ENCODE measurements around the gene EDA.

EDA gene

GRCh38 chrX:69615779-69616456 lies at the start of gene EDA:
TSS of gene EDA (plus strand) at chrX:69616113.
- no peaks in the 10 kb centered on the region for H3K36me3 ChIP-seq (ENCODE audit: insufficient read depth, low read length)
- no peaks in the 10 kb centered on the region for H3K9me3 ChIP-seq (ENCODE audit: control insufficient read depth, insufficient read depth, low read length)
- H3K9ac ChIP-seq (ENCODE audit: low read depth, low read length): peak within 1 kb of the TSS; percentile 80
- H3K4me1 ChIP-seq (ENCODE audit: insufficient read depth, low read length): peaks cover 5% of the 10 kb centered on the region; the same call in 1 of the 2 replicates

GRCh38 chrX:69568828-69569227 lies 47.1 kb upstream of the EDA start:
- Histone ChIP-seq H3K9me3 (ENCODE audit: control insufficient read depth, insufficient read depth, low read length) (peaks cover 4% of the 10 kb centered on the region), H3K4me1 (ENCODE audit: insufficient read depth, low read length) (peaks cover 12% of the 10 kb centered on the region), H3K36me3 (ENCODE audit: insufficient read depth, low read length) (no peaks in the 10 kb centered on the region), H3K9ac (ENCODE audit: low read depth, low read length) (no peak overlapping the region)

GRCh38 chrX:69597399-69597798 lies 18.5 kb upstream of the EDA start:
- no peaks in the 10 kb centered on the region for H3K9me3 ChIP-seq (ENCODE audit: control insufficient read depth, insufficient read depth, low read length)
- H3K4me1 ChIP-seq (ENCODE audit: insufficient read depth, low read length): no peaks in the 10 kb centered on the region
- H3K9ac ChIP-seq (ENCODE audit: low read depth, low read length): no peak overlapping the region
- H3K36me3 ChIP-seq (ENCODE audit: insufficient read depth, low read length): no peaks in the 10 kb centered on the region

- Histone ChIP-seq H3K36me3 (ENCODE audit: insufficient read depth, low read length) (no peaks in the 10 kb centered on the region), H3K9ac (ENCODE audit: low read depth, low read length) (no peak overlapping the region), H3K9me3 (ENCODE audit: control insufficient read depth, insufficient read depth, low read length) (no peaks in the 10 kb centered on the region), H3K4me1 (ENCODE audit: insufficient read depth, low read length) (peaks cover 17% of the 10 kb centered on the region)
Measured at GRCh38 chrX:69600182-69600581, 15.7 kb upstream of the EDA start.

GRCh38 chrX:69603566-69604194 lies 12.2 kb upstream of the EDA start:
- Histone ChIP-seq H3K4me1 (ENCODE audit: insufficient read depth, low read length) (peaks cover 29% of the 10 kb centered on the region), H3K36me3 (ENCODE audit: insufficient read depth, low read length) (no peaks in the 10 kb centered on the region), H3K9ac (ENCODE audit: low read depth, low read length) (no peak overlapping the region), H3K9me3 (ENCODE audit: control insufficient read depth, insufficient read depth, low read length) (no peaks in the 10 kb centered on the region)

- H3K9me3 ChIP-seq (ENCODE audit: control insufficient read depth, insufficient read depth, low read length): no peaks in the 10 kb centered on the region
- peaks cover 29% of the 10 kb centered on the region for H3K4me1 ChIP-seq (ENCODE audit: insufficient read depth, low read length)
- no peak overlapping the region for H3K9ac ChIP-seq (ENCODE audit: low read depth, low read length)
- no peaks in the 10 kb centered on the region for H3K36me3 ChIP-seq (ENCODE audit: insufficient read depth, low read length)
Measured at GRCh38 chrX:69605521-69605920, 10.4 kb upstream of the EDA start.

GRCh38 chrX:69607616-69608015 lies 8.3 kb upstream of the EDA start:
- no peak overlapping the region for H3K9ac ChIP-seq (ENCODE audit: low read depth, low read length)
- no peaks in the 10 kb centered on the region for H3K9me3 ChIP-seq (ENCODE audit: control insufficient read depth, insufficient read depth, low read length)
- no peaks in the 10 kb centered on the region for H3K36me3 ChIP-seq (ENCODE audit: insufficient read depth, low read length)
- H3K4me1 ChIP-seq (ENCODE audit: insufficient read depth, low read length): peaks cover 29% of the 10 kb centered on the region

GRCh38 chrX:69613946-69614345 lies 2.0 kb upstream of the EDA start:
- Histone ChIP-seq H3K9me3 (ENCODE audit: control insufficient read depth, insufficient read depth, low read length) (no peaks in the 10 kb centered on the region), H3K36me3 (ENCODE audit: insufficient read depth, low read length) (no peaks in the 10 kb centered on the region), H3K9ac (ENCODE audit: low read depth, low read length) (no peak overlapping the region), H3K4me1 (ENCODE audit: insufficient read depth, low read length) (peaks cover 5% of the 10 kb centered on the region; the same call in 1 of the 2 replicates)

GRCh38 chrX:69614886-69615285 lies 1.0 kb upstream of the EDA start:
- H3K9ac ChIP-seq (ENCODE audit: low read depth, low read length): peak overlapping the region; percentile 53; the same call in 1 of the 2 replicates
- peaks cover 5% of the 10 kb centered on the region; the same call in 1 of the 2 replicates for H3K4me1 ChIP-seq (ENCODE audit: insufficient read depth, low read length)
- H3K9me3 ChIP-seq (ENCODE audit: control insufficient read depth, insufficient read depth, low read length): no peaks in the 10 kb centered on the region
- no peaks in the 10 kb centered on the region for H3K36me3 ChIP-seq (ENCODE audit: insufficient read depth, low read length)

GRCh38 chrX:69615342-69615741 lies 571 bp upstream of the EDA start:
- Histone ChIP-seq H3K9ac (ENCODE audit: low read depth, low read length) (peak overlapping the region; percentile 53), H3K36me3 (ENCODE audit: insufficient read depth, low read length) (no peaks in the 10 kb centered on the region), H3K9me3 (ENCODE audit: control insufficient read depth, insufficient read depth, low read length) (no peaks in the 10 kb centered on the region), H3K4me1 (ENCODE audit: insufficient read depth, low read length) (peaks cover 5% of the 10 kb centered on the region; the same call in 1 of the 2 replicates)

GRCh38 chrX:69616457-69617203 lies 717 bp downstream of the EDA start:
- Histone ChIP-seq H3K4me1 (ENCODE audit: insufficient read depth, low read length) (peaks cover 5% of the 10 kb centered on the region; the same call in 1 of the 2 replicates), H3K9me3 (ENCODE audit: control insufficient read depth, insufficient read depth, low read length) (no peaks in the 10 kb centered on the region), H3K36me3 (ENCODE audit: insufficient read depth, low read length) (no peaks in the 10 kb centered on the region), H3K9ac (ENCODE audit: low read depth, low read length) (peak overlapping the region; percentile 80)

GRCh38 chrX:69618803-69619202 lies 2.9 kb downstream of the EDA start:
- no peak overlapping the region for H3K9ac ChIP-seq (ENCODE audit: low read depth, low read length)
- H3K9me3 ChIP-seq (ENCODE audit: control insufficient read depth, insufficient read depth, low read length): peaks cover 7% of the 10 kb centered on the region
- H3K4me1 ChIP-seq (ENCODE audit: insufficient read depth, low read length): peaks cover 5% of the 10 kb centered on the region; the same call in 1 of the 2 replicates
- no peaks in the 10 kb centered on the region for H3K36me3 ChIP-seq (ENCODE audit: insufficient read depth, low read length)

GRCh38 chrX:69626129-69626528 lies 10.2 kb downstream of the EDA start:
- Histone ChIP-seq H3K9ac (ENCODE audit: low read depth, low read length) (no peak overlapping the region), H3K36me3 (ENCODE audit: insufficient read depth, low read length) (no peaks in the 10 kb centered on the region), H3K4me1 (ENCODE audit: insufficient read depth, low read length) (no peaks in the 10 kb centered on the region), H3K9me3 (ENCODE audit: control insufficient read depth, insufficient read depth, low read length) (peaks cover 7% of the 10 kb centered on the region)

- H3K9ac ChIP-seq (ENCODE audit: low read depth, low read length): no peak overlapping the region
- H3K4me1 ChIP-seq (ENCODE audit: insufficient read depth, low read length): no peaks in the 10 kb centered on the region
- H3K36me3 ChIP-seq (ENCODE audit: insufficient read depth, low read length): no peaks in the 10 kb centered on the region
- H3K9me3 ChIP-seq (ENCODE audit: control insufficient read depth, insufficient read depth, low read length): peaks cover 6% of the 10 kb centered on the region; the same call in 1 of the 2 replicates
Measured at GRCh38 chrX:69627744-69628143, 11.8 kb downstream of the EDA start.

All from ES-I3 (cell line).